Neural progenitor cell (in vitro differentiated cells): ENCODE measurements around the gene CRYBB3.

Experiments
- CTCF ChIP-seq: fragments of 200-600 bp; sonication (generic); IDR thresholded peaks from 2 replicates; pipeline ENCODE4 v1.5.1; 2017; ENCODE audit warnings: antibody characterized with exemption, mild to moderate bottlenecking
- EZH2 ChIP-seq: fragments of 200-600 bp; sonication (generic); IDR thresholded peaks from 2 replicates; pipeline ENCODE4 v1.6.1; 2017; ENCODE audit warnings: antibody characterized with exemption, mild to moderate bottlenecking, moderate library complexity
- EZH2phosphoT487 ChIP-seq: fragments of 200-600 bp; sonication (generic); IDR thresholded peaks from 2 replicates; pipeline ENCODE4 v1.6.1; 2017; ENCODE audit warnings: antibody characterized with exemption

- TF ChIP-seq CTCF (peak; percentile 88), EZH2 (no peak), EZH2phosphoT487 (no peak)
Measured at GRCh38 chr22:25235547-25236290, 36.1 kb downstream of the CRYBB3 start.
